ENCODE data around the gene RAB14. TPM values are rescaled to one million over a fixed set of nuclear protein-coding genes. Genes with fewer than 3 reads are reported as not detected.

Gene RAB14
- total and polyA plus RNA-seq, 2 experiments from 2014 or later = 22.8 to 31.0 TPM

Small RNAs within 50 kb of the gene (small RNA-seq; reads per million reads assigned to genes)
- not detected for gene RN7SL181P (ENCODE audit: low replicate concordance)

Other genes starting within 250 kb of the RAB14 start
- gene C5, start 151.6 kb downstream of the RAB14 start, total RNA-seq (2014; rRNA removed; shearing (Covaris generic)) = 0.12 and 0.31 TPM in 2 replicates
- gene C5, start 151.6 kb downstream of the RAB14 start, polyA plus RNA-seq (2016; fragmentation: Nextera tagmentation; extraction: Ambion mirVana) = 0.09 TPM in 1 of 2 replicates, not detected in the other
- 9.2 and 15.3 TPM in 2 replicates for gene CNTRL, start 126.9 kb downstream of the RAB14 start, total RNA-seq (2014; rRNA removed; shearing (Covaris generic))
- gene CNTRL, start 126.9 kb downstream of the RAB14 start, polyA plus RNA-seq (2016; fragmentation: Nextera tagmentation; extraction: Ambion mirVana) = 6.4 and 11.7 TPM in 2 replicates
- gene GSN, start 66.3 kb upstream of the RAB14 start, total RNA-seq (2014; rRNA removed; shearing (Covaris generic)) = 85.7 and 101 TPM in 2 replicates
- 30.2 and 38.3 TPM in 2 replicates for gene GSN, start 66.3 kb upstream of the RAB14 start, polyA plus RNA-seq (2016; fragmentation: Nextera tagmentation; extraction: Ambion mirVana)
- gene STOM, start 168.4 kb upstream of the RAB14 start, total RNA-seq (2014; rRNA removed; shearing (Covaris generic)) = 51.1 and 61.0 TPM in 2 replicates
- gene STOM, start 168.4 kb upstream of the RAB14 start, polyA plus RNA-seq (2016; fragmentation: Nextera tagmentation; extraction: Ambion mirVana) = 29.4 and 30.4 TPM in 2 replicates